Transverse colon (tissue), 4 donors: ENCODE measurements around the gene FFAR3.

ENCODE experiments used
- POLR2A ChIP-seq: fragments of 450-650 bp; IDR thresholded peaks from one replicate; pipeline ENCODE4 v1.6.1; 2016; ENCODE audit warnings: antibody characterized with exemption, mild to moderate bottlenecking, moderate library complexity
- POLR2AphosphoS5 ChIP-seq, 3 donors: sonication (generic); formaldehyde crosslinking; IDR thresholded peaks; one replicate each; pipeline ENCODE4 v1.6.1; 2016; ENCODE audit warnings: antibody characterized with exemption in 3 of 3
- TF ChIP-seq, protein P1 (sequence below), 5 experiments: fragments of 200-600 bp in 3 of 5; fragments of 450-650 bp in 2 of 5; sonication (generic) in 3 of 5; IDR thresholded peaks; 1 replicate in 2 of 5; 2 replicates in 3 of 5; pipeline ENCODE4 v1.5.1; 2016 to 2017; ENCODE audit warnings: antibody characterized with exemption in 5 of 5, inconsistent platforms in 3 of 5, mild to moderate bottlenecking in 2 of 5, moderate library complexity in 1 of 5

DNA sequence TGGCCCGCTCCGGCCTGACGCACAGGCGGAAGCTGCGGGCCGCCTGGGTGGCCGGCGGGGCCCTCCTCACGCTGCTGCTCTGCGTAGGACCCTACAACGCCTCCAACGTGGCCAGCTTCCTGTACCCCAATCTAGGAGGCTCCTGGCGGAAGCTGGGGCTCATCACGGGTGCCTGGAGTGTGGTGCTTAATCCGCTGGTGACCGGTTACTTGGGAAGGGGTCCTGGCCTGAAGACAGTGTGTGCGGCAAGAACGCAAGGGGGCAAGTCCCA is 6.1 kb upstream of the FFAR3 start:
- TF ChIP-seq, protein P1, sequence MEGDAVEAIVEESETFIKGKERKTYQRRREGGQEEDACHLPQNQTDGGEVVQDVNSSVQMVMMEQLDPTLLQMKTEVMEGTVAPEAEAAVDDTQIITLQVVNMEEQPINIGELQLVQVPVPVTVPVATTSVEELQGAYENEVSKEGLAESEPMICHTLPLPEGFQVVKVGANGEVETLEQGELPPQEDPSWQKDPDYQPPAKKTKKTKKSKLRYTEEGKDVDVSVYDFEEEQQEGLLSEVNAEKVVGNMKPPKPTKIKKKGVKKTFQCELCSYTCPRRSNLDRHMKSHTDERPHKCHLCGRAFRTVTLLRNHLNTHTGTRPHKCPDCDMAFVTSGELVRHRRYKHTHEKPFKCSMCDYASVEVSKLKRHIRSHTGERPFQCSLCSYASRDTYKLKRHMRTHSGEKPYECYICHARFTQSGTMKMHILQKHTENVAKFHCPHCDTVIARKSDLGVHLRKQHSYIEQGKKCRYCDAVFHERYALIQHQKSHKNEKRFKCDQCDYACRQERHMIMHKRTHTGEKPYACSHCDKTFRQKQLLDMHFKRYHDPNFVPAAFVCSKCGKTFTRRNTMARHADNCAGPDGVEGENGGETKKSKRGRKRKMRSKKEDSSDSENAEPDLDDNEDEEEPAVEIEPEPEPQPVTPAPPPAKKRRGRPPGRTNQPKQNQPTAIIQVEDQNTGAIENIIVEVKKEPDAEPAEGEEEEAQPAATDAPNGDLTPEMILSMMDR (IDR thresholded peaks at IDR 0.05): no peak
- TF ChIP-seq POLR2A (no peak), POLR2AphosphoS5 (IDR thresholded peaks at IDR 0.05) (no peak)
